Sigmoid colon (tissue), 7 donors: ENCODE results near the gene KLHL35. TPM values are rescaled to one million over a fixed set of nuclear protein-coding genes. Genes with fewer than 3 reads are reported as not detected.

ENCODE experiments used
- DNase-seq: peaks from one replicate; pipeline ENCODE4 v3.0.0-alpha.2; 2019
- H3K27ac ChIP-seq, 4 donors: fragments of 200-600 bp; sonication (generic); one replicate each; pipeline ENCODE4 v1.5.1; 2016 to 2019; ENCODE audit warnings: mild to moderate bottlenecking in 1 of 4
- H3K27me3 ChIP-seq, 3 donors: fragments of 200-600 bp; sonication (generic); one replicate each; pipeline ENCODE4 v1.5.1; 2019; ENCODE audit warnings: mild to moderate bottlenecking in 1 of 3
- H3K36me3 ChIP-seq, 4 donors: fragments of 200-600 bp; sonication (generic); one replicate each; pipeline ENCODE4 v1.5.1; 2016 to 2019
- H3K4me1 ChIP-seq, 4 donors: fragments of 200-600 bp; sonication (generic); one replicate each; pipeline ENCODE4 v1.5.1; 2017 to 2019
- H3K4me3 ChIP-seq, 4 donors: fragments of 200-600 bp; sonication (generic); one replicate each; pipeline ENCODE4 v1.5.1; 2017 to 2019; ENCODE audit warnings: mild to moderate bottlenecking in 2 of 4, moderate library complexity in 1 of 4
- H3K9me3 ChIP-seq, 4 donors: fragments of 200-600 bp in 3 of 4; sonication (generic) in 3 of 4; one replicate each; pipeline versions ENCODE4 v1.5.1 to v1.6.1; 2013 to 2019
- CTCF ChIP-seq, 4 experiments: fragments of 450-650 bp in 3 of 4; fragments of 200-600 bp in 1 of 4; IDR thresholded peaks; one replicate each; pipeline ENCODE4 v1.5.1; 2016 to 2019; ENCODE audit warnings: antibody characterized with exemption in 4 of 4, mild to moderate bottlenecking in 3 of 4, moderate library complexity in 2 of 4
- EP300 ChIP-seq, 4 donors: sonication (generic); formaldehyde crosslinking; IDR thresholded peaks; one replicate each; pipeline ENCODE4 v1.6.1; 2017; ENCODE audit warnings: antibody characterized with exemption in 4 of 4
- POLR2A ChIP-seq, 2 donors: fragments of 450-650 bp; IDR thresholded peaks; one replicate each; pipeline ENCODE4 v1.6.1; 2016; ENCODE audit warnings: antibody characterized with exemption in 2 of 2, mild to moderate bottlenecking in 2 of 2, moderate library complexity in 2 of 2
- POLR2AphosphoS5 ChIP-seq, 4 donors: sonication (generic); formaldehyde crosslinking; IDR thresholded peaks; one replicate each; pipeline ENCODE4 v1.6.1; 2017; ENCODE audit warnings: antibody characterized with exemption in 4 of 4
- WGBS, 2 donors: extraction: QIAGEN DNeasy Blood & Tissue Kit; methylation state at CpG; one replicate each; pipeline ENCODE4 v1.1.7; 2013; 5-methylcytosine and 5-hydroxymethylcytosine counted together
- intact Hi-C: fragments of 100-400 bp; cut with DNase I; formaldehyde crosslinking; loops from one replicate; pipeline ENCODE4 v1.15.1; 2023
- polyA plus RNA-seq, 3 donors: library from polyadenylated mRNA; stranded (reverse); fragments of 200-250 nt; gene quantifications; one replicate each; pipeline ENCODE4 v1.2.3, GENCODE V29; 2013
- total RNA-seq, 4 donors: library from RNA; depleted of rRNA; stranded (reverse); fragments of >200 nt; gene quantifications; one replicate each; pipeline ENCODE4 v1.1.0, GENCODE V29; 2016
- donor health status: healthy with polysubstance abuse.
- donor health status: Bipolar disorder and iron deficiency.
- donor health status: healthy.

Gene KLHL35
- total and polyA plus RNA-seq, 7 donors = 0.41 to 1.1 (median 0.81) TPM; not detected in 4

GRCh38 chr11:75476739-75477613 lies 44.0 kb upstream of the KLHL35 start:
- Histone ChIP-seq H3K9me3 (no peaks in the 10 kb centered on the region), H3K4me3 (no peak overlapping the region), H3K27me3 (no peaks in the 10 kb centered on the region), H3K36me3 (no peaks in the 10 kb centered on the region), H3K27ac (peak overlapping the region in 2 of 4 donors; percentile 7 to 14), H3K4me1 (peaks cover 0 to 20% (median 12%) of the 10 kb centered on the region in 4 donors)
- intact Hi-C loops = no loop called here
- 52 to 78% methylated on average over 10 of the region's 10 CpGs for WGBS, 2 donors
- DNase-seq = no peak
- TF ChIP-seq EP300 (IDR thresholded peaks at IDR 0.05) = no peak

- no peaks in the 10 kb centered on the region for H3K27me3 ChIP-seq
- peak overlapping the region in 1 of 4 donors; percentile 12 for H3K4me3 ChIP-seq
- WGBS, 2 donors = 63 to 77% methylated on average over 9 of the region's 9 CpGs
- peaks cover 0 to 20% (median 12%) of the 10 kb centered on the region in 4 donors for H3K4me1 ChIP-seq
- H3K9me3 ChIP-seq = no peaks in the 10 kb centered on the region
- TF ChIP-seq EP300 (IDR thresholded peaks at IDR 0.05) (no peak), POLR2A (IDR thresholded peaks at IDR 0.05) (no peak), CTCF (IDR thresholded peaks at IDR 0.05) (no peak), POLR2AphosphoS5 (IDR thresholded peaks at IDR 0.05) (no peak)
- H3K27ac ChIP-seq = peak overlapping the region; percentile 1 to 54 (median 26)
- DNase-seq = no peak
- no peaks in the 10 kb centered on the region for H3K36me3 ChIP-seq
- intact Hi-C loops = no loop called here
Measured at GRCh38 chr11:75475767-75476650, 43.0 kb upstream of the KLHL35 start.

DNA sequence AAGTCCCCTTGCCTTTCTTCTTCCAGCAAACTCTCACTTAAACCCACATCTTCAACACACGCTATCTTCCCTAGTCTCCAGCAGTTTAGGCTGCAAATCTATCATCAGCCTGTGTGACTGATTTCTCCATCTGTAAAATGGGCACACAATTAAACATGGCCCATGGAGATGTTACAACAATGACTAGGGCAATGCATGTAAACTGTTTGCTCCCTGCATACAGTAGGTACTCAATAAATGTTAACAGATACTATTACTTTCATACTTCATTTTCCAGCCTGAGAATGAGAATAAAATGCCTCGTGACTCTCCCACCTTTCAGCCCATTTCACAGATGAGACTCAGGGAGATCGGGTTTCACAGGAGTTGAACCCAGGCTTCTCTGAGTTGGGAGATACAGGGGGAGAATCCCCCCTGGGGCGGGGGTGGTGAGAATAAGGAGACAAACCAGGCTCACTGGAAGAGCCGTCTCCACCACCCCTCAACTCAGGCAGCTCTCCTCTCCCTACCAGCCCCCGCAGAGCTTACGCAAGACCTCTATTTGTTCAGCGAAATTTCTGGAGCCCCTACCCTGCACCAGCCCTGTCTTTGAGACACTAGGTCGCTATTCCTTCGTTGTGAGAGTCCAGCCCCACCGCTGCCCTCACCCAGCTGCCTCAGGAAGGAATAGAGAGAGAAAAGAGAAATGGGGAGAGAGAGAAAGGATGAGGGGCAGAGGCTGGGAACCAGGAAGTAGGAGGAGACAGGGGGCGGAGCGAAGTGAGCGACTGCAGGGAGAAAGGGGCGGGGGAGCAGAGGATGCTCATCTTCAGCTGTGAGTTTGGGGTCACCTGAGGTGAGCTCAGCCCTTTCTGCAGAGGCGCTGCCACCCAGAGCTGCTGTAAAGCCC lies 42.1 kb upstream of the KLHL35 start:
- Histone ChIP-seq H3K27me3 (no peaks in the 10 kb centered on the region), H3K27ac (peak overlapping the region in 3 of 4 donors; percentile 14 to 54 (median 39)), H3K36me3 (no peaks in the 10 kb centered on the region), H3K4me3 (peak overlapping the region in 1 of 4 donors; percentile 12), H3K4me1 (peaks cover 0 to 20% (median 12%) of the 10 kb centered on the region in 4 donors), H3K9me3 (no peaks in the 10 kb centered on the region)
- 60 to 72% methylated on average over 16 of the region's 16 CpGs for WGBS, 2 donors
- intact Hi-C loops = no loop called here
- TF ChIP-seq POLR2AphosphoS5 (IDR thresholded peaks at IDR 0.05) (no peak), CTCF (IDR thresholded peaks at IDR 0.05) (no peak), POLR2A (IDR thresholded peaks at IDR 0.05) (no peak), EP300 (IDR thresholded peaks at IDR 0.05) (no peak)
- DNase-seq = no peak

- no peak for DNase-seq
- H3K27ac ChIP-seq = no peak overlapping the region
- no peaks in the 10 kb centered on the region for H3K36me3 ChIP-seq
- 88 to 91% methylated on average over 1 of the region's 1 CpG for WGBS, 2 donors
- H3K9me3 ChIP-seq = no peaks in the 10 kb centered on the region
- H3K4me1 ChIP-seq = peaks cover 0 to 20% (median 12%) of the 10 kb centered on the region in 4 donors
- TF ChIP-seq EP300 (IDR thresholded peaks at IDR 0.05) (no peak), POLR2A (IDR thresholded peaks at IDR 0.05) (no peak), POLR2AphosphoS5 (IDR thresholded peaks at IDR 0.05) (no peak), CTCF (IDR thresholded peaks at IDR 0.05) (no peak)
- no peaks in the 10 kb centered on the region for H3K27me3 ChIP-seq
- intact Hi-C loops = no loop called here
- no peak overlapping the region for H3K4me3 ChIP-seq
Measured at GRCh38 chr11:75474240-75474639, 41.2 kb upstream of the KLHL35 start.
